ENCODE measurements around the gene C6orf141.

C6orf141 gene

DNA sequence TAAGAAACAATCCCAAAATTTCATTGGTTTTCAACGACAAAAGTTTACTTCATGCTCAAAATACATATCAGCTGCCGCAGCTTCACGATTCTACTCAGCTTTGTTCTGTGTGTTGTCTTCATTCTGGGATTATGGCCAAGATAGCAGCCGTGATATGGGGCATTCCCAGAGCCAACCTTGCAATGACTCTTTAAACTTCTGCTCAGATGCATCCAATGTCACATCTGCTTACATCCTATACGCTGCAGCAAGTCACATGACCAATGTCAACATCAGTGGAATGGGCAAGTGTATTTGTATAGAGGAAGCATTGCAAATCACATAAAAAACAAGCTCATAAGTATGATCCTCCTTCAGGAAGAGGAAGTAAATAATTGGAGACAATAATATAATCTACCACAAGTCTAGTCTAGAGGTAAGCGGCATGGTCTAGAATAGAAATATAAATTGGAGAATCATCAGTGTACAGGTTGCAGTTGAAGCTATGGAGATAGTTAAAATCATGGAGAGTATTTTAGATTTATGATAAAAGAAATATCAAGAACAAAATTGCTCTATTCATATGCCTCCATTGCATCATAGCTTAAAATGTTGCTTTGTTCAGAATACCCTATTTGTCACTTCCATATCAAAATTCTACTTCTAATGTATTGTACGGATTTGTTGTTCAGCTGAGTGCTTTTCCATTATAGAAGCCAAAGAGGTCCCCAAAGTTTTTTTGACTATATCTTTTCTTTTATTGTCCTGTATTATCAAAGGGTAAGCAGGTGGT, 7.2 kb upstream of the C6orf141 start:
- TF ChIP-seq, protein P1, sequence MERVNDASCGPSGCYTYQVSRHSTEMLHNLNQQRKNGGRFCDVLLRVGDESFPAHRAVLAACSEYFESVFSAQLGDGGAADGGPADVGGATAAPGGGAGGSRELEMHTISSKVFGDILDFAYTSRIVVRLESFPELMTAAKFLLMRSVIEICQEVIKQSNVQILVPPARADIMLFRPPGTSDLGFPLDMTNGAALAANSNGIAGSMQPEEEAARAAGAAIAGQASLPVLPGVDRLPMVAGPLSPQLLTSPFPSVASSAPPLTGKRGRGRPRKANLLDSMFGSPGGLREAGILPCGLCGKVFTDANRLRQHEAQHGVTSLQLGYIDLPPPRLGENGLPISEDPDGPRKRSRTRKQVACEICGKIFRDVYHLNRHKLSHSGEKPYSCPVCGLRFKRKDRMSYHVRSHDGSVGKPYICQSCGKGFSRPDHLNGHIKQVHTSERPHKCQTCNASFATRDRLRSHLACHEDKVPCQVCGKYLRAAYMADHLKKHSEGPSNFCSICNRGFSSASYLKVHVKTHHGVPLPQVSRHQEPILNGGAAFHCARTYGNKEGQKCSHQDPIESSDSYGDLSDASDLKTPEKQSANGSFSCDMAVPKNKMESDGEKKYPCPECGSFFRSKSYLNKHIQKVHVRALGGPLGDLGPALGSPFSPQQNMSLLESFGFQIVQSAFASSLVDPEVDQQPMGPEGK (CRISPR knock-in tag; IDR thresholded peaks at IDR 0.05; ENCODE audit: borderline replicate concordance): no peak
- TF ChIP-seq GLIS3 (CRISPR knock-in tag; IDR thresholded peaks at IDR 0.05): no peak
- no peak for TF ChIP-seq RARB (CRISPR knock-in tag; IDR thresholded peaks at IDR 0.05)
- no peak for TF ChIP-seq ZNF70 (CRISPR knock-in tag; IDR thresholded peaks at IDR 0.05)
- ATAC-seq: no peak

DNA sequence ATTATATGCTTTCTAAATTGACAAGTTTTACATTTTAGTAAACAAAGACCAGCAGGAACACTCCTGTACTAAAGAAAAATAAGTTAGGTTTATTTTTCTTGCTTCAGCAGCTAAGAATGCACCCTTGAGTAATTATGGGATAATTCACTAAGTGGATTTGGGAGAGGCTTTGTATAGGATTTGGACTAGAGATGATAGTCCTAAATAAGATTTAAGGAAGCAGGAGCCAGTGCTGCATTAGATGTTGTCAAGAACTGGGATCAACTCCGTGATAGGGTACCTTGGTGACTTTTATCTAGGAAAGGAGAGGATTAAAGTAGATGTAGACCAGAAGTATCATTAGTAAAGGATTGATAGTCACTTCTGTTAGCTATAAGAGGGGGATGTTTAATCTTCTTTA, 4.1 kb upstream of the C6orf141 start:
- TF ChIP-seq RARB (CRISPR knock-in tag; IDR thresholded peaks at IDR 0.05) (no peak), TOX (CRISPR knock-in tag; IDR thresholded peaks at IDR 0.05; ENCODE audit: borderline replicate concordance) (no peak), PPARA (CRISPR knock-in tag; IDR thresholded peaks at IDR 0.05; ENCODE audit: borderline replicate concordance) (no peak), ZNF565 (CRISPR knock-in tag; conservative IDR thresholded peaks at IDR 0.05; ENCODE audit: low read depth) (no peak), CSDC2 (CRISPR knock-in tag; IDR thresholded peaks at IDR 0.05) (no peak), ARNTL (CRISPR knock-in tag; IDR thresholded peaks at IDR 0.05; ENCODE audit: borderline replicate concordance, low read depth) (no peak), ZFP30 (CRISPR knock-in tag; IDR thresholded peaks at IDR 0.05) (no peak), GLIS3 (CRISPR knock-in tag; IDR thresholded peaks at IDR 0.05) (no peak), SNAI2 (CRISPR knock-in tag; IDR thresholded peaks at IDR 0.05) (no peak), ZNF8 (CRISPR knock-in tag; IDR thresholded peaks at IDR 0.05) (no peak)
- TF ChIP-seq, protein P1 (CRISPR knock-in tag; IDR thresholded peaks at IDR 0.05; ENCODE audit: borderline replicate concordance): no peak
- TF ChIP-seq, protein P2, sequence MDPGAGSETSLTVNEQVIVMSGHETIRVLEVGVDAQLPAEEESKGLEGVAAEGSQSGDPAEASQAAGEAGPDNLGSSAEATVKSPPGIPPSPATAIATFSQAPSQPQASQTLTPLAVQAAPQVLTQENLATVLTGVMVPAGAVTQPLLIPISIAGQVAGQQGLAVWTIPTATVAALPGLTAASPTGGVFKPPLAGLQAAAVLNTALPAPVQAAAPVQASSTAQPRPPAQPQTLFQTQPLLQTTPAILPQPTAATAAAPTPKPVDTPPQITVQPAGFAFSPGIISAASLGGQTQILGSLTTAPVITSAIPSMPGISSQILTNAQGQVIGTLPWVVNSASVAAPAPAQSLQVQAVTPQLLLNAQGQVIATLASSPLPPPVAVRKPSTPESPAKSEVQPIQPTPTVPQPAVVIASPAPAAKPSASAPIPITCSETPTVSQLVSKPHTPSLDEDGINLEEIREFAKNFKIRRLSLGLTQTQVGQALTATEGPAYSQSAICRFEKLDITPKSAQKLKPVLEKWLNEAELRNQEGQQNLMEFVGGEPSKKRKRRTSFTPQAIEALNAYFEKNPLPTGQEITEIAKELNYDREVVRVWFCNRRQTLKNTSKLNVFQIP (CRISPR knock-in tag; IDR thresholded peaks at IDR 0.05; ENCODE audit: borderline replicate concordance, low read depth): no peak
- TF ChIP-seq, protein P3, sequence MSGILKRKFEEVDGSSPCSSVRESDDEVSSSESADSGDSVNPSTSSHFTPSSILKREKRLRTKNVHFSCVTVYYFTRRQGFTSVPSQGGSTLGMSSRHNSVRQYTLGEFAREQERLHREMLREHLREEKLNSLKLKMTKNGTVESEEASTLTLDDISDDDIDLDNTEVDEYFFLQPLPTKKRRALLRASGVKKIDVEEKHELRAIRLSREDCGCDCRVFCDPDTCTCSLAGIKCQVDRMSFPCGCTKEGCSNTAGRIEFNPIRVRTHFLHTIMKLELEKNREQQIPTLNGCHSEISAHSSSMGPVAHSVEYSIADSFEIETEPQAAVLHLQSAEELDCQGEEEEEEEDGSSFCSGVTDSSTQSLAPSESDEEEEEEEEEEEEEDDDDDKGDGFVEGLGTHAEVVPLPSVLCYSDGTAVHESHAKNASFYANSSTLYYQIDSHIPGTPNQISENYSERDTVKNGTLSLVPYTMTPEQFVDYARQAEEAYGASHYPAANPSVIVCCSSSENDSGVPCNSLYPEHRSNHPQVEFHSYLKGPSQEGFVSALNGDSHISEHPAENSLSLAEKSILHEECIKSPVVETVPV (CRISPR knock-in tag; IDR thresholded peaks at IDR 0.05): no peak
- ATAC-seq: no peak

DNA sequence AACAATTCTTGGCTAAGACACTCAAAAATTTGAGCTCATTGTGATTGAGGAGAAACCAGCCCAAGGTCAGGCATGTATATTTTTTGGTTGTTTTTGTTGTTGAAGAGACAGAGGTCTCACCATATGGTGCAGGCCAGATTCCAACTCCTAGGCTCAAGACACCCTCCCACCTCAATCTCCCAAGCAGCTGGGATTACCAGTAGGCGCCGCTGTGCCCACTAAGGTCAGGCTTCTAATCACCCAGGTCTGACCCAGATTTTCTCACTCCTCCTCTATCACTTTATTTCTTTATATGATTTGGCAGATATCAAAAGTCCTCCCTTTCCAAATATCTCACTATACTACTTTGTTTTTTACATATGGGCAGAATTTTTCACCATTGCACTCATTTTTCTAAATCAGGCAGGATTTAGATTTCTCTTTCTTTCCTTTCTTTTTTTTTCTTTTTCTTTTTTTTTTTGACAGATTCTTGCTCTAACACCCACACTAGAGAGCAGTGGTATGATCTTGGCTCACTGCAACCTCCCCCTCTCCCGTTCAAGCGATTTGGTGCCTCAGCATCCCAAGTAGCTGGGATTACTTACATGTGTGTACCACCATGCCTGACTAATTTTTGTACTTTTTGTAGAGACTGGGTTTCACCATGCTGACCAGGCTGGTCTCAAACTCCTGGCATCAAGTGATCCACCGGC, 1.7 kb upstream of the C6orf141 start:
- TF ChIP-seq BACH2 (CRISPR knock-in tag; IDR thresholded peaks at IDR 0.05; ENCODE audit: borderline replicate concordance) (no peak), ZFP30 (CRISPR knock-in tag; IDR thresholded peaks at IDR 0.05) (no peak), RARB (CRISPR knock-in tag; IDR thresholded peaks at IDR 0.05) (no peak), SNAI2 (CRISPR knock-in tag; IDR thresholded peaks at IDR 0.05) (no peak), ZNF8 (CRISPR knock-in tag; IDR thresholded peaks at IDR 0.05) (no peak), ZNF70 (CRISPR knock-in tag; IDR thresholded peaks at IDR 0.05) (no peak), GLIS3 (CRISPR knock-in tag; IDR thresholded peaks at IDR 0.05) (no peak), ARNTL (CRISPR knock-in tag; IDR thresholded peaks at IDR 0.05; ENCODE audit: borderline replicate concordance, low read depth) (no peak)
- TF ChIP-seq, protein P3 (CRISPR knock-in tag; IDR thresholded peaks at IDR 0.05): no peak
- no peak for ATAC-seq
